CD4-positive, alpha-beta T cell treated with Interleukin-12 subunit alpha and Interleukin-12 subunit beta, for 1 hour (primary cell): ENCODE measurements around the gene EFCAB8.

Experiments
- DNase-seq: peaks from one replicate; pipeline ENCODE4 v3.0.0-alpha.2; 2020

The EFCAB8 gene

DNA sequence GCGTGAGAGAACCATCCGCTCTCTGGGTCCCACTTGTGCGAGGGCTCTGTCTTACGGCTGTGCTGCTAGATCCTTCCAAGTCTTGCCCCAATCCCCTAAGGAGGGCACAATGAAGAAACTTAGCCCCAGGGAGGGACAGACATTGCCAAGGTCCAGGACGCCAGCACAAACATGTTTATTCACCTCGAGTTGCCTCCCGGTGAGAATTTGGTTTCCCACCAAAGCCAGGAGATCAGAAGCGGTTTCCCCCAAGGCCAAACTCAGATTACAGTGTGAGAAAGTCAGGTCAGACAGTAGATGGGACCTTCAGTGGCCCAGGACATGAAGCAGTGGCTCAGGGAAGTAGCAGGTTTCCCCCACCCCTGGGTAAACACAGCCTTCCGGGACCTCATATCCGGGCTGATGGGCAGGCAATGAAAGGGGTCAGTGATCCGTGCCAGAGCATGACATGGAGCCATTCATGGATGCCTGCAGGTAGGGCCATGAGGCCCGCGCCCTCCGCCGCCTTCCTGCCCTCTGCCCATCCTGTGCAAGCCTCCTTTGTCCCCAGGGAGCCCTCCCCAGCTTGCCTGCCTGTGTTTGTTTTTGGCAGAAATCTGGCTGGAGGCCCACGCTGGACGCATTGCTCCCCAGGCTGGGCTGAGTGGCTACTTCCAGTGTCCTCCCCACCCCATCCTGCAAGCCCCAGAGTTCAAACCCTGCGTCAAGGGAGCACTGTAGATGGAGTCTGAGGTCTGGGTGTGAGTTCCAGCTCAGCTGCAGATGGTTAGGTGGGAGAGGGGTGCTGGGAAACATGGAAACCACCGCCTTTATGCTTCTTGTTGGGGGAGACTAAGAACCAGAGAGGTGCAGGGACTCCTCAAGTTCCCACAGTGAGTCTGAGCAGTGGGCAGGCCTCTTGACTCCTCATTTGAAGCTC, 150.8 kb downstream of the EFCAB8 start:
- DNase-seq: no peak

DNA sequence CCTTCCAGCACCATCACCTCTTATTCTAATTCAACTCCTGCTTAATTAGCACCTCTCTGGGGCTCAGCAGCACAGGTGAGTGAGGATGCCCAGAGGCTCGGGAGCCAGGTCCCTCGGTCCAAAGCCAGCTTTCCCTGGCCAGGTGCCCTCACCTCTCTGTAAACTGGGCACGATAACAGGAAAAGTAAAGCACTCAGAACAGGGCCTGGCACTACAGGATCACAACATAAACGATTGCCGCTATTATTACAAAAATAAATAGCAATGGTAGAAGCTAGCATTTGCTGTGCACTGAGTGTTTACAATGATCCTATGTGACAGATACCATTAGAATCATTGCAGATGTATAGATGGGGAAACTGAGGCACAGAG, 151.4 kb downstream of the EFCAB8 start:
- DNase-seq: no peak

DNA sequence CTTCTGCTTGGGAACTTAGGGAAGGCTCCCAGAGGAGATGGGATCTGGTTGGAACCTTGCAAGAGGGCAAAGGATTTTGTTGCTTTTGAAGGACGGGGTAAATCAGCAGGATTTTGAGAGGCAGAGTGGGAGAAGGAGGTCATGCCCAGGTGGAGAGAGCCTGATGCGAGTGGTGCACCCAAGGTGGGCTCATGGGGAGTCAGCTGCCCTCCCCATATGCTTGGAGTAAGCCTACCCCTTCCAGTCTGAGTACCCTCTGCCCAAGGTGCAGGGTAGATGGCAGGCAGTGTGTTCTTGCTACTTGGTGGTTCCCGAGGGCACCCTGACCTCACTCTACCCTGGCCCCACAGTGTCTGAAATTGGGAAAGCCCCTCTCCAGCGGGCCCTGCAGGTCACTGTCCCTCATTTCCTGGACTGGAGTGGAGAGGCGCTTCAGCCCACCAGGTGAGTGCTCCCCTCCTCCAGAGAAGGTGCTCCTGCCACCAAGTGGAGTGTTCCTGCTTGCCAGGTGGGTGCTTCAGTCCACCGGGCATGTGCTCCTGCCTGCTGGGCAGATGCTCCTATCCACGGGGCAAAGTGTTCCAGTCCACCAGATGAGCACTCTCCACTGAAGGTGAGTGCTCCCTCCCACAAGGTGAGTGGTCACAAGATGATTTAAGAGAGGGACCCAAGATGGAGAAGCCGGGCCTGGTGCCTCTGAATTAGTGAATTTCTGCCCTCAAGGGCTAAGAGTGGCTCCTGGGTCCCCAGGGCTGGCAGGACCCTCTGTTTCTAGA, 152.1 kb downstream of the EFCAB8 start:
- DNase-seq: no peak
